SU-DHL-6 (cell line): ENCODE measurements around the gene AGAP1.

Source experiments
- H2AFZ ChIP-seq: fragments of 200-600 bp; sonication (generic); 2 replicates; pipeline ENCODE4 v1.6.1; 2014; ENCODE audit warnings: low read depth, mild to moderate bottlenecking, moderate library complexity, mixed read lengths, antibody characterized with exemption, low read length; ENCODE audit not compliant: severe bottlenecking
- H3F3A ChIP-seq: fragments of 200-600 bp; shearing (Covaris generic); 2 replicates; pipeline ENCODE4 v1.6.0; 2016; ENCODE audit warnings: antibody characterized with exemption, mild to moderate bottlenecking; ENCODE audit not compliant: insufficient read depth
- H3K27ac ChIP-seq: fragments of 200-600 bp; sonication (generic); 2 replicates; pipeline ENCODE4 v1.5.1; 2016; ENCODE audit warnings: low read depth, mild to moderate bottlenecking, low read length, moderate library complexity, mixed read lengths
- H3K27me3 ChIP-seq: fragments of 200-600 bp; sonication (generic), shearing (Covaris generic); 2 replicates; pipeline ENCODE4 v1.6.0; 2014; ENCODE audit warnings: mild to moderate bottlenecking, low read length
- H3K36me3 ChIP-seq: fragments of 200-600 bp; sonication (generic); 2 replicates; pipeline ENCODE4 v1.6.1; 2014; ENCODE audit warnings: mild to moderate bottlenecking, low read length, mixed read lengths
- H3K4me2 ChIP-seq: fragments of 300-600, 200-600 bp; shearing (Covaris generic), sonication (generic); 2 replicates; pipeline ENCODE4 v1.6.0; 2014; ENCODE audit warnings: low read length, low read depth, mild to moderate bottlenecking; ENCODE audit not compliant: poor library complexity, severe bottlenecking
- H3K4me3 ChIP-seq: fragments of 200-600 bp; sonication (generic); 2 replicates; pipeline ENCODE4 v1.5.1; 2014; ENCODE audit warnings: antibody characterized with exemption, low read length, mild to moderate bottlenecking, mixed read lengths; ENCODE audit not compliant: insufficient read depth, poor library complexity, severe bottlenecking
- H3K79me2 ChIP-seq: fragments of 200-600 bp; sonication (generic); 2 replicates; pipeline ENCODE4 v1.6.1; 2014; ENCODE audit warnings: mild to moderate bottlenecking, low read length, moderate library complexity; ENCODE audit not compliant: insufficient read depth
- H3K9ac ChIP-seq: fragments of 200-600 bp; sonication (generic); 2 replicates; pipeline ENCODE4 v1.7.0; 2014; ENCODE audit warnings: mild to moderate bottlenecking, low read length
- H3K9me2 ChIP-seq: fragments of 200-600 bp; sonication (generic); replicated peaks from 2 replicates; pipeline ENCODE4 v1.6.1; 2014; ENCODE audit warnings: low read length; ENCODE audit not compliant: insufficient read depth
- H3K9me3 ChIP-seq: fragments of 200-600 bp; sonication (generic); 2 replicates; pipeline ENCODE4 v1.6.1; 2014; ENCODE audit warnings: low read length, mixed read lengths; ENCODE audit not compliant: insufficient read depth
- H4K20me1 ChIP-seq: fragments of 200-600 bp; sonication (generic); 2 replicates; pipeline ENCODE4 v1.6.1; 2014; ENCODE audit warnings: low read depth, mild to moderate bottlenecking, antibody characterized with exemption, low read length, moderate library complexity, mixed read lengths
- CTCF ChIP-seq: fragments of 200-600 bp; sonication (generic); IDR thresholded peaks from one replicate; pipeline ENCODE4 v1.5.1; 2017; ENCODE audit warnings: antibody characterized with exemption, mild to moderate bottlenecking, low read length, moderate library complexity; ENCODE audit not compliant: insufficient read depth, poor library complexity, severe bottlenecking
- EZH2phosphoT487 ChIP-seq: fragments of 200-600 bp; sonication (generic), shearing (Covaris generic); conservative IDR thresholded peaks from 2 replicates; pipeline ENCODE4 v1.6.1; 2018; ENCODE audit warnings: mild to moderate bottlenecking, antibody characterized with exemption, low read length, moderate library complexity, mixed read lengths

The AGAP1 gene

DNA sequence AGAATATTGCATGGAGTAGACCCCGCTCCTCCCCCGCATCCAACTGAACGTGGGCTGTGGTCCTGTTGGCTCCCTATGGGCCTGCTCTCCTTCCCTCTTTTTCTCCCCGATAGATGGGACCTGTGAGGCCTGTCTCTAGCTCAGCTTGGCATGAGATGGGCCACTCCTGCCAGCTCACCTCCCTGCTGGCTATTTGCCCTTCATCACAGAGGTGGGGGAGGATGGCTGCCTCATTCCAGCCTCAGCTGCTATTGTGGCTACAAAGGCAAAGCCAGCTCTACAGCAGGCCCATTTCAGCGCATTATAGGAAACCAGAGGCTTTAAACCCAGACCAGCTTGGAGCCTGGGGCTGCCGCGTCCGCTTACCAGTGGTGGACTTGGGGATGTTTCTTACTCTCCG lies 360.4 kb downstream of the AGAP1 start:
- Histone ChIP-seq H3F3A (no peaks in the 10 kb centered on the region), H2AFZ (no peak overlapping the region)
- TF ChIP-seq EZH2phosphoT487 (no peak), CTCF (no peak)

GRCh38 chr2:235855011-235855410 lies 361.2 kb downstream of the AGAP1 start:
- H3K4me2 ChIP-seq, result no peak overlapping the region
- no peaks in the 10 kb centered on the region for H3K79me2 ChIP-seq
- H3K36me3 ChIP-seq, result no peaks in the 10 kb centered on the region
- no peaks in the 10 kb centered on the region for H3F3A ChIP-seq
- H3K9me2 ChIP-seq, result no peaks in the 10 kb centered on the region
- no peaks in the 10 kb centered on the region for H3K9me3 ChIP-seq
- H3K9ac ChIP-seq, result no peak overlapping the region
- H2AFZ ChIP-seq, result no peak overlapping the region
- no peaks in the 10 kb centered on the region for H3K27me3 ChIP-seq
- H3K27ac ChIP-seq, result no peak overlapping the region
- no peak overlapping the region for H3K4me3 ChIP-seq
- TF ChIP-seq CTCF, result no peak
- no peak for TF ChIP-seq EZH2phosphoT487
- no peaks in the 10 kb centered on the region for H4K20me1 ChIP-seq

More for the DNA sequence above, 360.4 kb downstream of the AGAP1 start:
- Histone ChIP-seq H3K79me2 (no peaks in the 10 kb centered on the region), H3K27ac (no peak overlapping the region), H4K20me1 (no peaks in the 10 kb centered on the region), H3K9ac (no peak overlapping the region), H3K27me3 (no peaks in the 10 kb centered on the region), H3K9me2 (no peaks in the 10 kb centered on the region), H3K9me3 (no peaks in the 10 kb centered on the region), H3K36me3 (no peaks in the 10 kb centered on the region), H3K4me2 (no peak overlapping the region), H3K4me3 (no peak overlapping the region)

- Histone ChIP-seq H2AFZ (no peak overlapping the region), H3K4me2 (no peak overlapping the region), H3K79me2 (no peaks in the 10 kb centered on the region)
Observed at GRCh38 chr2:235856151-235856854, 362.5 kb downstream of the AGAP1 start.

More at GRCh38 chr2:235856151-235856854, 362.5 kb downstream of the AGAP1 start:
- no peaks in the 10 kb centered on the region for H3F3A ChIP-seq
- no peaks in the 10 kb centered on the region for H3K27me3 ChIP-seq
- H4K20me1 ChIP-seq, result no peaks in the 10 kb centered on the region
- no peak overlapping the region for H3K9ac ChIP-seq
- no peak overlapping the region for H3K4me3 ChIP-seq
- H3K27ac ChIP-seq, result no peak overlapping the region
- TF ChIP-seq CTCF (no peak), EZH2phosphoT487 (no peak)
- no peaks in the 10 kb centered on the region for H3K9me2 ChIP-seq
- no peaks in the 10 kb centered on the region for H3K9me3 ChIP-seq
- H3K36me3 ChIP-seq, result no peaks in the 10 kb centered on the region
